Measurements from ENCODE around the gene SLC25A43. TPM values are rescaled to one million over a fixed set of nuclear protein-coding genes. Genes with fewer than 3 reads are reported as not detected.

The SLC25A43 gene
- total RNA-seq, 1 experiment from 2014 or later, result 4.5 TPM

DNA sequence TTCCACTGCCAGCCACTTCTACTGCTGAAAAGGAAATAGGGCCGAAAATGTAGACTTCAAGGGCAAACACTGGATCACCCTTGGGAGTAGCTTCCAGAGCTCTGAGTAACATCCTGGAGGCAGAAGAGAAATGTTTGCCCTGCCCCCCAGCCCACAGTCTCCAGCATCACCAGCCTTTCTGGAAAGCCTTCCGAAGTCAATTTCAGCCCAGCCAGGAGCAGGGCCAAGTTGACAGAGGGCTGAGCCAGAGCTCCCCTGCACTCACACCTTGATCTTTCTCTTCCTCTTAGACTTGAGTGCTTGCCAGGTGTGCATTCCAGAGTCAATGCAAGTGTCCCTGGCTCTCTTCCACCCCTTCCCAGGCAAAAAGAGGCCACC, 104.3 kb downstream of the SLC25A43 start:
- POLR2A ChIA-PET, result no interaction called here

More for the DNA sequence above, 104.3 kb downstream of the SLC25A43 start:
- Mint-ChIP-seq H3K4me3 (no peak overlapping the region), H3K27me3 (ENCODE audit: low read depth) (no peaks in the 10 kb centered on the region; the same call in none of the 2 replicates), H3K9me3 (no peaks in the 10 kb centered on the region), H3K4me1 (peaks cover 5% of the 10 kb centered on the region; the same call in 1 of the 2 replicates), H3K27ac (no peak overlapping the region), H3K36me3 (no peaks in the 10 kb centered on the region)
- ATAC-seq, result peak; percentile 52
- DNase-seq (ENCODE audit: low spot score), result no peak
- no peak for TF ChIP-seq TEAD1 (CRISPR knock-in tag; IDR thresholded peaks at IDR 0.05)
- no peak for TF ChIP-seq ATF1 (CRISPR knock-in tag; IDR thresholded peaks at IDR 0.05)
- TF ChIP-seq, protein P1, sequence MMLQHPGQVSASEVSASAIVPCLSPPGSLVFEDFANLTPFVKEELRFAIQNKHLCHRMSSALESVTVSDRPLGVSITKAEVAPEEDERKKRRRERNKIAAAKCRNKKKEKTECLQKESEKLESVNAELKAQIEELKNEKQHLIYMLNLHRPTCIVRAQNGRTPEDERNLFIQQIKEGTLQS (CRISPR knock-in tag; conservative IDR thresholded peaks at IDR 0.05), result no peak
- TF ChIP-seq RORB (CRISPR knock-in tag; IDR thresholded peaks at IDR 0.05), result no peak
- no peak for TF ChIP-seq GTF2I (CRISPR knock-in tag; conservative IDR thresholded peaks at IDR 0.05)
- TF ChIP-seq ZNF423 (CRISPR knock-in tag; IDR thresholded peaks at IDR 0.05), result no peak
- no peak for TF ChIP-seq ZNF138 (CRISPR knock-in tag; conservative IDR thresholded peaks at IDR 0.05)
- TF ChIP-seq ZNF317 (CRISPR knock-in tag; IDR thresholded peaks at IDR 0.05; ENCODE audit: borderline replicate concordance, low read depth), result no peak
- TF ChIP-seq SMAD4 (CRISPR knock-in tag; IDR thresholded peaks at IDR 0.05), result no peak
- CTCF ChIA-PET, result interaction anchor here (0.7 to 1.5 kb wide), 3 partner anchors 9 to 21 kb away, joined by 4 to 11 read pairs (median 6); no protein-coding TSS in a partner anchor

Other genes starting within 250 kb of the SLC25A43 start
- 177 to 196 TPM (median 193 TPM) in 3 replicates for gene PGRMC1, start 163.1 kb upstream of the SLC25A43 start, total RNA-seq (2021)
- gene SLC25A5, start 69.1 kb downstream of the SLC25A43 start, total RNA-seq (2021), result 573 to 595 TPM (median 584 TPM) in 3 replicates
- 24.2 to 25.8 TPM (median 25.5 TPM) in 3 replicates for gene STEEP1, start 166.1 kb downstream of the SLC25A43 start, total RNA-seq (2021)
- 39.3 to 43.3 TPM (median 43.0 TPM) in 3 replicates for gene UBE2A, start 175.2 kb downstream of the SLC25A43 start, total RNA-seq (2021)
- gene NKRF, start 207.1 kb downstream of the SLC25A43 start, total RNA-seq (2021), result 13.0 to 15.0 TPM (median 13.6 TPM) in 3 replicates

Data from WTC11 (cell line).